ENCODE measurements around the gene ADISSP. TPM values are rescaled to one million over a fixed set of nuclear protein-coding genes. Genes with fewer than 3 reads are reported as not detected.

The ADISSP gene
- total and polyA plus RNA-seq, 2 of the 13 experiments (the other 11 are each of a cell fraction or from before 2014, with no cell fraction given), result 38.3 to 90.6 TPM

- peak; percentile 56; the same call in 1 of the 2 replicates for TF ChIP-seq PBX2 (CRISPR knock-in tag; IDR thresholded peaks at IDR 0.05)
- no peak for TF ChIP-seq ZNF652 (CRISPR knock-in tag; IDR thresholded peaks at IDR 0.05; ENCODE audit: borderline replicate concordance, low read depth)
- peak; percentile 73 for TF ChIP-seq HINFP (CRISPR knock-in tag; IDR thresholded peaks at IDR 0.05; ENCODE audit: low read depth)
- peak; percentile 50; the same call in 1 of the 2 replicates for TF ChIP-seq ZNF616 (CRISPR knock-in tag; IDR thresholded peaks at IDR 0.05; ENCODE audit: low read depth)
- peak; percentile 94 for TF ChIP-seq NFATC3 (CRISPR knock-in tag; IDR thresholded peaks at IDR 0.05)
- peak; percentile 12; the same call in 1 of the 2 replicates for TF ChIP-seq FOSL1 (CRISPR knock-in tag; IDR thresholded peaks at IDR 0.05; ENCODE audit: borderline replicate concordance)
- peak; percentile 63 for TF ChIP-seq SAP130 (CRISPR knock-in tag; IDR thresholded peaks at IDR 0.05; ENCODE audit: low read depth)
- 0 out of 2 replicates have a peak, but pooled peaks have one; percentile 5 for TF ChIP-seq MED1 (CRISPR knock-in tag; IDR thresholded peaks at IDR 0.05)
- TF ChIP-seq AGO2 (optimal IDR thresholded peaks at IDR 0.05; ENCODE audit: low read depth, low read length), result peak; percentile 88
- TF ChIP-seq TGIF2 (CRISPR knock-in tag; IDR thresholded peaks at IDR 0.05), result peak; percentile 44; the same call in 1 of the 2 replicates
- TF ChIP-seq HMGXB3 (CRISPR knock-in tag; IDR thresholded peaks at IDR 0.05; ENCODE audit: borderline replicate concordance), result 0 out of 2 replicates have a peak, but pooled peaks have one; percentile 24
- 0 out of 2 replicates have a peak, but pooled peaks have one; percentile 15 for TF ChIP-seq ZNF761 (CRISPR knock-in tag; conservative IDR thresholded peaks at IDR 0.05)
- peak; percentile 64 for TF ChIP-seq STAG1 (CRISPR knock-in tag; IDR thresholded peaks at IDR 0.05)
- peak; percentile 68; the same call in 1 of the 2 replicates for TF ChIP-seq ZNF556 (CRISPR knock-in tag; IDR thresholded peaks at IDR 0.05; ENCODE audit: borderline replicate concordance)
- no peak for TF ChIP-seq NAIF1 (CRISPR knock-in tag; IDR thresholded peaks at IDR 0.05; ENCODE audit: borderline replicate concordance)
- TF ChIP-seq PHF20 (CRISPR knock-in tag; IDR thresholded peaks at IDR 0.05), result no peak; the same call in 1 of the 2 replicates
- TF ChIP-seq TBX2 (CRISPR knock-in tag; IDR thresholded peaks at IDR 0.05; ENCODE audit: borderline replicate concordance), result no peak; the same call in 1 of the 2 replicates
- TF ChIP-seq GLI4 (CRISPR knock-in tag; IDR thresholded peaks at IDR 0.05; ENCODE audit: borderline replicate concordance), result peak; percentile 84; the same call in 1 of the 2 replicates
- no peak for TF ChIP-seq HCFC1 (IDR thresholded peaks at IDR 0.05; ENCODE audit: low read depth, low read length)
- TF ChIP-seq ZNF101 (CRISPR knock-in tag; IDR thresholded peaks at IDR 0.05; ENCODE audit: borderline replicate concordance, low read depth), result no peak
- TF ChIP-seq RBM22 (optimal IDR thresholded peaks at IDR 0.05; ENCODE audit: low read length), result peak; percentile 99
- peak; percentile 82; the same call in 1 of the 2 replicates for TF ChIP-seq ZNF598 (CRISPR knock-in tag; IDR thresholded peaks at IDR 0.05; ENCODE audit: borderline replicate concordance)
- 0 out of 2 replicates have a peak, but pooled peaks have one; percentile 25 for TF ChIP-seq TOE1 (CRISPR knock-in tag; IDR thresholded peaks at IDR 0.05)
These were observed 983 bp upstream of the ADISSP start (continued) for GRCh38 chr20:3768342-3769130.

All from HepG2 (cell line).